ENCODE data around the gene KPNA4.

KPNA4 gene

GRCh38 chr3:160598865-160599264 lies 33.5 kb upstream of the KPNA4 start:
- no peaks in the 10 kb centered on the region for H3K9me3 ChIP-seq (ENCODE audit: control insufficient read depth, insufficient read depth, low read length)

GRCh38 chr3:160588023-160588422 lies 22.7 kb upstream of the KPNA4 start:
- H3K4me1 ChIP-seq (ENCODE audit: control insufficient read depth, insufficient read depth, low read length): no peaks in the 10 kb centered on the region
- no peaks in the 10 kb centered on the region for H3K36me3 ChIP-seq (ENCODE audit: control insufficient read depth, insufficient read depth, low read length)
- DNase-seq (ENCODE audit: low read depth, low spot score): no peak

More at GRCh38 chr3:160598865-160599264, 33.5 kb upstream of the KPNA4 start:
- no CpG with 5 or more reads among the region's 2 CpGs for WGBS (ENCODE audit: insufficient coverage, insufficient read length)
- Histone ChIP-seq H3K4me3 (ENCODE audit: low read length) (no peak overlapping the region), H3K36me3 (ENCODE audit: control insufficient read depth, insufficient read depth, low read length) (no peaks in the 10 kb centered on the region), H3K4me1 (ENCODE audit: control insufficient read depth, insufficient read depth, low read length) (no peaks in the 10 kb centered on the region), H3K27ac (ENCODE audit: low read length) (no peak overlapping the region), H3K27me3 (ENCODE audit: control insufficient read depth, insufficient read depth, low read length) (no peaks in the 10 kb centered on the region)
- no peak for DNase-seq (ENCODE audit: low read depth, low spot score)

GRCh38 chr3:160587105-160587504 lies 21.7 kb upstream of the KPNA4 start:
- no peaks in the 10 kb centered on the region for H3K27me3 ChIP-seq (ENCODE audit: control insufficient read depth, insufficient read depth, low read length)
- no peak for DNase-seq (ENCODE audit: low read depth, low spot score)
- no peaks in the 10 kb centered on the region for H3K36me3 ChIP-seq (ENCODE audit: control insufficient read depth, insufficient read depth, low read length)
- H3K4me1 ChIP-seq (ENCODE audit: control insufficient read depth, insufficient read depth, low read length): no peaks in the 10 kb centered on the region
- no peak overlapping the region for H3K27ac ChIP-seq (ENCODE audit: low read length)
- H3K4me3 ChIP-seq (ENCODE audit: low read length): no peak overlapping the region
- WGBS (ENCODE audit: insufficient coverage, insufficient read length): no CpG with 5 or more reads among the region's 1 CpG
- H3K9me3 ChIP-seq (ENCODE audit: control insufficient read depth, insufficient read depth, low read length): no peaks in the 10 kb centered on the region

More at GRCh38 chr3:160588023-160588422, 22.7 kb upstream of the KPNA4 start:
- no peak overlapping the region for H3K27ac ChIP-seq (ENCODE audit: low read length)
- no peaks in the 10 kb centered on the region for H3K27me3 ChIP-seq (ENCODE audit: control insufficient read depth, insufficient read depth, low read length)
- no peaks in the 10 kb centered on the region for H3K9me3 ChIP-seq (ENCODE audit: control insufficient read depth, insufficient read depth, low read length)
- H3K4me3 ChIP-seq (ENCODE audit: low read length): no peak overlapping the region

GRCh38 chr3:160586679-160587078 lies 21.3 kb upstream of the KPNA4 start:
- no peak for DNase-seq (ENCODE audit: low read depth, low spot score)
- no peaks in the 10 kb centered on the region for H3K36me3 ChIP-seq (ENCODE audit: control insufficient read depth, insufficient read depth, low read length)
- H3K4me1 ChIP-seq (ENCODE audit: control insufficient read depth, insufficient read depth, low read length): no peaks in the 10 kb centered on the region
- H3K9me3 ChIP-seq (ENCODE audit: control insufficient read depth, insufficient read depth, low read length): no peaks in the 10 kb centered on the region
- H3K27ac ChIP-seq (ENCODE audit: low read length): no peak overlapping the region
- H3K4me3 ChIP-seq (ENCODE audit: low read length): no peak overlapping the region
- no peaks in the 10 kb centered on the region for H3K27me3 ChIP-seq (ENCODE audit: control insufficient read depth, insufficient read depth, low read length)
- no CpG with 5 or more reads among the region's 3 CpGs for WGBS (ENCODE audit: insufficient coverage, insufficient read length)

- no peak for DNase-seq (ENCODE audit: low read depth, low spot score)
- Histone ChIP-seq H3K4me3 (ENCODE audit: low read length) (no peak overlapping the region), H3K9me3 (ENCODE audit: control insufficient read depth, insufficient read depth, low read length) (no peaks in the 10 kb centered on the region), H3K4me1 (ENCODE audit: control insufficient read depth, insufficient read depth, low read length) (no peaks in the 10 kb centered on the region), H3K27me3 (ENCODE audit: control insufficient read depth, insufficient read depth, low read length) (no peaks in the 10 kb centered on the region), H3K36me3 (ENCODE audit: control insufficient read depth, insufficient read depth, low read length) (no peaks in the 10 kb centered on the region), H3K27ac (ENCODE audit: low read length) (no peak overlapping the region)
Measured at GRCh38 chr3:160583451-160583850, 18.1 kb upstream of the KPNA4 start.

- H3K27ac ChIP-seq (ENCODE audit: low read length): no peak overlapping the region
- no peak for DNase-seq (ENCODE audit: low read depth, low spot score)
- no peaks in the 10 kb centered on the region for H3K9me3 ChIP-seq (ENCODE audit: control insufficient read depth, insufficient read depth, low read length)
- H3K4me3 ChIP-seq (ENCODE audit: low read length): no peak overlapping the region
- H3K4me1 ChIP-seq (ENCODE audit: control insufficient read depth, insufficient read depth, low read length): no peaks in the 10 kb centered on the region
- no peaks in the 10 kb centered on the region for H3K36me3 ChIP-seq (ENCODE audit: control insufficient read depth, insufficient read depth, low read length)
- no CpG with 5 or more reads among the region's 2 CpGs for WGBS (ENCODE audit: insufficient coverage, insufficient read length)
- no peaks in the 10 kb centered on the region for H3K27me3 ChIP-seq (ENCODE audit: control insufficient read depth, insufficient read depth, low read length)
Measured at GRCh38 chr3:160580938-160581337, 15.6 kb upstream of the KPNA4 start.

GRCh38 chr3:160577556-160578195 lies 12.3 kb upstream of the KPNA4 start:
- H3K4me1 ChIP-seq (ENCODE audit: control insufficient read depth, insufficient read depth, low read length): no peaks in the 10 kb centered on the region
- DNase-seq (ENCODE audit: low read depth, low spot score): no peak
- H3K27me3 ChIP-seq (ENCODE audit: control insufficient read depth, insufficient read depth, low read length): no peaks in the 10 kb centered on the region
- no peaks in the 10 kb centered on the region for H3K9me3 ChIP-seq (ENCODE audit: control insufficient read depth, insufficient read depth, low read length)
- WGBS (ENCODE audit: insufficient coverage, insufficient read length): no CpG with 5 or more reads among the region's 4 CpGs
- H3K4me3 ChIP-seq (ENCODE audit: low read length): no peak overlapping the region
- no peaks in the 10 kb centered on the region for H3K36me3 ChIP-seq (ENCODE audit: control insufficient read depth, insufficient read depth, low read length)
- H3K27ac ChIP-seq (ENCODE audit: low read length): no peak overlapping the region

- no peaks in the 10 kb centered on the region for H3K4me1 ChIP-seq (ENCODE audit: control insufficient read depth, insufficient read depth, low read length)
- no peaks in the 10 kb centered on the region for H3K27me3 ChIP-seq (ENCODE audit: control insufficient read depth, insufficient read depth, low read length)
- H3K27ac ChIP-seq (ENCODE audit: low read length): no peak overlapping the region
- no CpG with 5 or more reads among the region's 2 CpGs for whole genome bisulfite sequencing (ENCODE audit: insufficient coverage, insufficient read length)
- DNase-seq (ENCODE audit: low read depth, low spot score): no peak
- H3K9me3 ChIP-seq (ENCODE audit: control insufficient read depth, insufficient read depth, low read length): no peaks in the 10 kb centered on the region
- no peaks in the 10 kb centered on the region for H3K36me3 ChIP-seq (ENCODE audit: control insufficient read depth, insufficient read depth, low read length)
- no peak overlapping the region for H3K4me3 ChIP-seq (ENCODE audit: low read length)
Measured at GRCh38 chr3:160577093-160577492, 11.7 kb upstream of the KPNA4 start.

GRCh38 chr3:160576621-160577020 lies 11.2 kb upstream of the KPNA4 start:
- DNase-seq (ENCODE audit: low read depth, low spot score): no peak
- H3K27me3 ChIP-seq (ENCODE audit: control insufficient read depth, insufficient read depth, low read length): no peaks in the 10 kb centered on the region
- no peaks in the 10 kb centered on the region for H3K4me1 ChIP-seq (ENCODE audit: control insufficient read depth, insufficient read depth, low read length)
- H3K4me3 ChIP-seq (ENCODE audit: low read length): no peak overlapping the region
- H3K36me3 ChIP-seq (ENCODE audit: control insufficient read depth, insufficient read depth, low read length): no peaks in the 10 kb centered on the region
- H3K9me3 ChIP-seq (ENCODE audit: control insufficient read depth, insufficient read depth, low read length): no peaks in the 10 kb centered on the region
- no peak overlapping the region for H3K27ac ChIP-seq (ENCODE audit: low read length)

- Histone ChIP-seq H3K27ac (ENCODE audit: low read length) (no peak overlapping the region), H3K36me3 (ENCODE audit: control insufficient read depth, insufficient read depth, low read length) (no peaks in the 10 kb centered on the region), H3K9me3 (ENCODE audit: control insufficient read depth, insufficient read depth, low read length) (no peaks in the 10 kb centered on the region), H3K4me3 (ENCODE audit: low read length) (no peak overlapping the region), H3K27me3 (ENCODE audit: control insufficient read depth, insufficient read depth, low read length) (no peaks in the 10 kb centered on the region), H3K4me1 (ENCODE audit: control insufficient read depth, insufficient read depth, low read length) (no peaks in the 10 kb centered on the region)
- no peak for DNase-seq (ENCODE audit: low read depth, low spot score)
- WGBS (ENCODE audit: insufficient coverage, insufficient read length): no CpG with 5 or more reads among the region's 1 CpG
Measured at GRCh38 chr3:160575589-160575988, 10.2 kb upstream of the KPNA4 start.

GRCh38 chr3:160574636-160575035 lies 9.3 kb upstream of the KPNA4 start:
- no CpG with 5 or more reads among the region's 3 CpGs for WGBS (ENCODE audit: insufficient coverage, insufficient read length)

More at GRCh38 chr3:160574636-160575035, 9.3 kb upstream of the KPNA4 start:
- H3K27ac ChIP-seq (ENCODE audit: low read length): no peak overlapping the region
- H3K27me3 ChIP-seq (ENCODE audit: control insufficient read depth, insufficient read depth, low read length): no peaks in the 10 kb centered on the region
- H3K4me3 ChIP-seq (ENCODE audit: low read length): no peak overlapping the region
- H3K9me3 ChIP-seq (ENCODE audit: control insufficient read depth, insufficient read depth, low read length): no peaks in the 10 kb centered on the region
- no peak for DNase-seq (ENCODE audit: low read depth, low spot score)
- H3K4me1 ChIP-seq (ENCODE audit: control insufficient read depth, insufficient read depth, low read length): no peaks in the 10 kb centered on the region
- H3K36me3 ChIP-seq (ENCODE audit: control insufficient read depth, insufficient read depth, low read length): no peaks in the 10 kb centered on the region
